GM23248 (cell line): ENCODE measurements around the gene MAML2.

ENCODE experiments used
- EZH2 ChIP-seq: fragments of 200-600 bp; sonication (generic); IDR thresholded peaks from 2 replicates; pipeline ENCODE4 v1.6.1; 2018; ENCODE audit warnings: antibody characterized with exemption, mild to moderate bottlenecking; ENCODE audit not compliant: insufficient read depth, poor library complexity, severe bottlenecking
- EZH2phosphoT487 ChIP-seq: fragments of 200-600 bp; sonication (generic); IDR thresholded peaks from 2 replicates; pipeline ENCODE4 v1.6.1; 2018; ENCODE audit warnings: antibody characterized with exemption, moderate library complexity, mild to moderate bottlenecking, low read depth; ENCODE audit not compliant: insufficient read depth

- TF ChIP-seq EZH2phosphoT487 (no peak), EZH2 (no peak)
Observed at GRCh38 chr11:96318850-96319249, 24.1 kb downstream of the MAML2 start.
